Raji (cell line): ENCODE results near the gene CYSLTR1.

ENCODE experiments used
- POLR2A ChIP-seq: IDR thresholded peaks from 2 replicates; pipeline ENCODE4 v1.6.1; 2011; ENCODE audit warnings: low read depth, low read length, control low read depth; ENCODE audit not compliant: insufficient read depth

Gene CYSLTR1, protein sequence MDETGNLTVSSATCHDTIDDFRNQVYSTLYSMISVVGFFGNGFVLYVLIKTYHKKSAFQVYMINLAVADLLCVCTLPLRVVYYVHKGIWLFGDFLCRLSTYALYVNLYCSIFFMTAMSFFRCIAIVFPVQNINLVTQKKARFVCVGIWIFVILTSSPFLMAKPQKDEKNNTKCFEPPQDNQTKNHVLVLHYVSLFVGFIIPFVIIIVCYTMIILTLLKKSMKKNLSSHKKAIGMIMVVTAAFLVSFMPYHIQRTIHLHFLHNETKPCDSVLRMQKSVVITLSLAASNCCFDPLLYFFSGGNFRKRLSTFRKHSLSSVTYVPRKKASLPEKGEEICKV

DNA sequence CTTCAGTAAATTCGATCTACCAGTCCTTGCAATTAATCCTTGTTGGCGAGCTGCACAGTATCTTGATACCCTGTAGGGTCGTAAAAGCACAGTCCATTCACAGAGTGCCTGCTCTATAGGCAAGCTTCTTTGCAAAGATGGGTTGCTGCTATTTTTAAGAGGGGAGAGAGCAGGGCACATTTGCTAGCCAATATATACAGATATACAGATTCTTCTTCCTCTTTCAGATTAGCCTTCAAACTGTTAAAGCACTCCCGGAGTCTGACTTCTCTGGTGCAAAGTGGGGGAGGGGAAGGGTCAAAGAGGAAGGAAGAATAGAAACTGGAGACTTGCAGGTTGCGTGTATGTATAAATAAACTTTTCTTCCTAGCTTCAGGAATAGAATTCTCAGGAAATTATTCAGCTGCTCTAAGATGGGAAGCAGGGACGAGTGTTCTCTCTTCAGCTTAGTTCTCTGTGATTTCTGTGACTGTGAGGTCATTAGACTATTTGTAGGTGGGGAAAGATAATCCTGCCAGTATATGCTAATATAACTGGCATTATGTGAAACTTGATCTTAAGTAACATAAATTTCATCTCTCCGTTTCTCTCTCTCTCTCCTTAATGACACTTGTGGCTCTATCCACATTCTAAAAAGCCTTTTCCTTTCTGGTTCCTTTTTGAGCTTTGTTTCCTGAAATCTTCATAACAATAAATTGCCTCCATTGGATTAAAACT, at the start of gene CYSLTR1:
Gene CYSLTR1, minus strand, starts transcription at position 242 of the 717 bp plus-strand sequence. CDS start 53,865 bp downstream, outside the sequence.
- TF ChIP-seq POLR2A = no peak

DNA sequence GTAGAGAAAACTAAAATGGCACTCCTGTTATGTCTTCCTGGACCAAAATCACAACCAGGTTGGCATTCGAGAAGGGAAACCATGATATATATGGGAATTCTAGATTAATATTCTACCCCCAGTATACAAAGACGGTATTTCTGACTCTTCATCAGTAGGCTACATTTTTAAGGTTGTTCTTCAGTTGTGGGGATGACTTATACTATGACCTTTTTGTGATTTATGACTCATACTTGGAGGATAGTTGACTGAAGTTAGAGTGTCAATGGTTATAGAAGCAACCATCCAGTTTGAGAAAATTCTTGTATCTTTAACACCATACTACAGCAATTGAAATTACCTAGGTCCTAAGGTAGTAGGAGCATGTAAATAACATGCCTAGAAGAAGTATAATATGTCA, 49.8 kb upstream of the CYSLTR1 start:
- no peak for TF ChIP-seq POLR2A

DNA sequence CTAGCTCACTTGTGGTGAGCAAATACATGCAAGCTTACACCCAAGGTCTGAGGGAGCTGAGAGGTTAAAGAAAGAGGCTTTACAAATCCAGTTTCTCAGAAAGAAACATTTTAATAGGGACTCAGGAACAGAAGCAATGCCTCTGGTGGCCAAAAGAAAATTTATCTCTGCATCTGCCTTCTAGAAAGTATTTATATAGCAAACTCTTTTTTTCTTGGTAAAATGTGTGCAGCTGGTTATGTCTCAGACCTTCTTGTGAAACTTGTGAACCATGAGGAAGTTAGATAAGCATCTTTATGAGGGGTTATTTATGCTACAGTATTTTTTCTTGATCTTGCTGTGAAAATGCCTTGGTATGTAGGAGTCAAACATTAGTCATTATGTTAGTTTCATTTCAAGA, 48.5 kb upstream of the CYSLTR1 start:
- no peak for TF ChIP-seq POLR2A

DNA sequence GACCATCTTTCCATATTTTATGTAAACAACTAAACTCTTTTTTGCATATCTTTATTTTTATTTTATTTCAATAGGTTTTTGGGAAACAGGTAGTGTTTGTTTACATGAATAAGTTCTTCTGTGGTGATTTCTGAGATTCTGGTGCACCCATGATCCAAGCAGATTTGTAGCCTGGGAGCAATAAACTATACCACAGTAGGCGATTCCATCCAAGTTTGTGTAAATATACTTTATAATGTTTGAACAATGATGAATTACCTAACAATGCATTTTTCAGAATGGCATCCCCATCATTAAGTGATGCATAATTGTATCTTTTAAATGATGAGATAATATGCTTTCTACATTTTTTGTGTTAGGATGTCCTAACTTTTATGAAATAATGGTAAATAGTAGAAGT, 39.2 kb upstream of the CYSLTR1 start:
- TF ChIP-seq POLR2A = no peak

DNA sequence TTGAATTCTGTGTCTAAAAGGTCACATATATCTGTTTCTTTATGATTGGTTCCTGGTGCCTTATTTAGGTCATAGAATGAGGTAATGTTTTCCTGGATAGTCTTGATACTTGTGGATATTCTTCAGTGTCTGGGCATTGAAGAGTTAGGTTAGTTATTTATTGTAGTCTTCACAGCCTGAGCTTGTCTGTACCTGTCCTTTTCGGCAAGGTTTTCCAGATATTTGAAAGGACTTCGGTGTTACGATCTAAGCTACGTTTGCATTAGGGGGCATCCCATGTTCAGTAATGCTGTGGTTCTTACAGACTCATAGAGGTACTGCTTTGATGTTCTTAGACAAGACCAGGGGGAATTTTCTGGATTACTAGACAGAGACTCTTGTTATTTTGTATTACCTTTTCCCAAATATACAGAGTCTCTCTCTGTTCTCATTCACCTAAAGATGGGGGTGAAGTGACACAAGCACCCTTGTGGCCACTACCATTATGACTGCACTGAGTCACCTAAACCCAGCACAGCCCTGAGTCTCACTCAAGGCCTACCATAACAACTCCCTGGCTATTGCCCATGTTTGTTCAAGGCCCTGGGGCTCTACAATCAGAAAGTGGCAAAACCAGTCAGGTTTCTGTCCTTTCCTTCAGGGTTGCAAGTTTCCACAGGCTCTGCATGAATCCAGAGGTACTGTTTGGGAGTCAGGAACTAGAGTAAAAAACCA, 30.1 kb upstream of the CYSLTR1 start:
- TF ChIP-seq POLR2A = no peak

DNA sequence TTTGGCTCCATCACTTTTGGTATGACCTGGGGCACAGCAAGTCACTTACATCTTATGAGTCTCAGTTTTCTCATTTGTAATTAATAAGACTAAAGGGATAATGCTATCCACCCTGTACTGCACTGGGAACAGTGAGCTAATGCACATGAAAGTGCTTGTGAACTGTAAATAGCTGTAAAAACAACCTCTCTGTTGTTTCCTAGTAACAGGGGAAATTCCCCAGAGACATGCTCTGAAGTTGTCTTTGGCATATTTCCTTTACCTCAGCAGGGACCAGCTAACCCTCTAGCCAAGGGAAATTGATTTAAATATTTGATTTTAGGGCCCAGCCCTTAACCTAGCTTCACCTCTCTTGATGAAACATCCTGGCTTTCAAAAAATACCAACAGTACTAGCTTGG, 6.1 kb upstream of the CYSLTR1 start:
- TF ChIP-seq POLR2A = no peak

DNA sequence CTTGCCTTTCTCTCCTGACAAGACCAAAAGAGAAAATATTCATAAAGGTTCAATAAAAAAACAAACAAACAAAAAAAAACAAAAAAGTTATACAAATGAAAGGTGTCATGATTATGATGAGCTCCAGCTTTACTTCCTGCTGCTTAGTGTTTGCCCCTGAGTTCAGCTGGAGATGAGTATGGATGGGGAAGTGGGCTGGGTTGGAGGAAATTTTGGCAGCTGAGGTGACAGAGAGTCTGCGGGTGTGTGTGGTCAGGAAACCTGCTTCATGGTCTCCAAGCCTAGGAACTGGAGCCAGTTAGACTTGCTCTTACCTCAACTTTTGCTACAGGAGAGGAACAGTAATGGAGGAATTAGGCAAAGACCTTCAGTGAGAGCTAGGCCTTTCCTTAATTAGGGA, 4.3 kb upstream of the CYSLTR1 start:
- no peak for TF ChIP-seq POLR2A

DNA sequence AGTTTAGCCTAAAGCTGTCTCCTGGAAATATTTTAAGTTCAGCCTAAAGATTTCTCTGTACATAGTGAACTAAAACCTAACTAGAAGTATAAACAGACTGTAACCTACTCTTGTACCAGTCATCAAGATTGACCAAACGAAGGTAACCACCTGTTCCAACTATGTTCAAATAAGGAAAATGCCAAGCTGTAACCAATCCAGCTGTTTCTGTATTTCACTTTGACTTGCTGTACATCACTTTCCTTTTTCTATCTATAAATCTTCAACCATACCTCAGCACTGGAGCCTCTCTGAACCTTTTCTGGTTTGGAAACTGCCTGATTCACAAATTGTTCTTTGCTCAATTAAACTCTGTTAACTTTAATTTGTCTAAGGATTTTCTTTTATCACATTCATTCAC, 3.1 kb upstream of the CYSLTR1 start:
- no peak for TF ChIP-seq POLR2A

DNA sequence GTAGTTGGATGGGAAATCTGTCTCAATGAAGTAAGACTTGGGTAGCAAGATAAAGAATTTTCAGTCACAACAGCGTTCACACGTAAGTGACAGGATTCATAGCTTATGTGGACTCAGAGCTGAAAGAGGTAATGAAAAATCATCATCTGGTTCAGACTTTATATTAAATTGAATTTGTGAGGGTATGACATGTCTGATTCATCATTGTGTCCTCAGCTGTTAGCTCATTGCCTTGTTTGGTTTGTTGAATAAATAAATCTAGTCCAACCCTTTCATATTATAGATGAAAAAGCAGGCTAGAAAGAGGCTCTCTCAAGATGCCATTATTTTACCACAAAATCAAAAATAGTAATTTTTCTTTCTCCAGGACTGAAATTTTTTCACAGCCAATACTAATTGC, 2.7 kb upstream of the CYSLTR1 start:
- TF ChIP-seq POLR2A = no peak

DNA sequence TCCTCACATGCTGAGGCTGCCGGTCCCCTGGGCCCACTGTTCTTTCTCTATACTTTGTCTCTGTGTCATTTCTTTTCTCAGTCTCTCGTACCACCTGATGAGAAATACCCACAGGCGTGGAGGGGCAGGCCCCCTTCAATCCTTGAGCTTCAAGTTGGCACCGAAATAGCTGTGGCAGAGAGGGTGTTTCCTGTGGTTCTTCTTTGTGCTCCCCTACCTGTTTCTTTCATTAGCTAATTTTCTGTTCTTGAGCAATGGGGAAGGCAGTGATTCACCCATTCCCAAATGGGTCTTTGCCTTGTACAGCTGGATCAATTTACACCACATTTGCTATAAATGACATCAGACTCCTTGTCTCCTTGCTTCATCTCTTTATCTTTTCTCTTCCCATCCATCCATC, 2.1 kb upstream of the CYSLTR1 start:
- no peak for TF ChIP-seq POLR2A

DNA sequence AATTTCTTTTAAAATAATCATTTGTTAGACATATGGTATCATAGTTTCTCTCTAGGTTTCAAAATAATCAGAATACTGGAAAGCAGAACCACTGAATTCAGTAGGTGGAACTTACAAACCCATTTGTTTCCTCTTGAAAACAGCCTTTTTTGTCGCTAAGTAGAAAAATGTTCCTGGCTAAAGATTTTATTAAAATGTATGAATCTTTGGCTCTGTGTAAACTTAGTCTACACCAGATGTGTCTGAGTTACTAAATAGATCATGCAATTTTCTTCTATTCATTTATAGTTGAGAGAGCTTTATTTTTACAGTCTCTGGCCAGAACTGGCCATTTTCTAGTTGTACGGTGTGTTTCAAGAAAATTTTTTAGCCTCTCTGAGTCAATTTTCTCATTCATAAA, 1.0 kb downstream of the CYSLTR1 start:
- no peak for TF ChIP-seq POLR2A

DNA sequence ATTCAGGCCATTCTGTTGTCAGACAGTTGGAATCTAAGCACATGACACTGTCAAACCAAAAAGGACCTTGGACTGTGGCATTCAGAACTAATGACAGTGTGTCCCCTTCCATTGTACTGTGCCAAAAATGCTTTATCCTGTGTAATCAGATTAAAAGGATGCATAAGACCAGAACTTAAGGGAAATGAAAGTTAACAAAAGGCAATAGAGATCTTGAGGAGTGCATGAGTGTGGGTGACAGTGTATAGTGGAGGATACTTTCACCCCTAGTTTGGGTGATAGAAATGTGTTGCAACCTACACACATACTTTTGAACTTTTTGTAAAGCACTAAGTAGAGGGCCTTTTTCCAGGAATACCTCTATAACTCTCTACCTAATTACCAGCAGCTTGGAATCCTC, 4.5 kb downstream of the CYSLTR1 start:
- TF ChIP-seq POLR2A = no peak

DNA sequence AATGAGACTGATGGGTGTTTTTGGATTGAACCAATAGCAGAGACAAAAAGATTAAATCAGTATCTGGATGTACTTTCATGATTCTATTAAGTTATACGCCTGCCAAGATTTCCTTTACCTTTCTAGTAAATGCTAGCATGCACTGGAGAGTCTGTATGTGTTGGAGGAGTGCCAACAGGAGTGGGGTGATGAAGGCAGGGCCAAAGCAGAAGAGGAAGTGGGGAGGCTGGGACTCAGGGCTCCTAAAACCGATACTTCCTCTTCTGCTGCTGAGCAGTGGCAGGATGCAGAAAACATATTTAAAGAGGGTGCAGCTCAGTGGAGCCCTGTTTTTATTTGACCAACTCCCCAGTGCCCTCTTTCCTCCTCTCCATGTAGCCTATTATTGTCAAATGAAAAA, 5.6 kb downstream of the CYSLTR1 start:
- TF ChIP-seq POLR2A = no peak

DNA sequence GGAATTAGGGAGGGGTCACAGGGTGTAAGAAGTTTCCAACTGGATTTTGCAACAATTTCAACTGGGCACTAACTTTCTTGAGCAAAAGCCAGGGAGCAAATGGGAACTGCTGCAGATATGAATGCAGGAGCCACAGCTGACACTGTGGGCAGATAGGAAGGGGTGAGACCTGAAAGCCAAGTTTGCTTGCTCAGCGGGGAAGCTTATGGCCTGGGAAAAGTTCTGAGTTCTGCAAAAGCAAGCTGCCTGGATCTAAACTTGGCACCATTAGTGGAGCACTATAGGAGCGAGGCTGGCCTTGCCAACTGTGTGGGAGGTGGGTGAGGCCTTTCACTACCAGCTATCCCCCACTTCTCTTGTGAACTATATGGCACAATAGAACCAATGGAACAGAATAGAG, 11.1 kb downstream of the CYSLTR1 start:
- no peak for TF ChIP-seq POLR2A

DNA sequence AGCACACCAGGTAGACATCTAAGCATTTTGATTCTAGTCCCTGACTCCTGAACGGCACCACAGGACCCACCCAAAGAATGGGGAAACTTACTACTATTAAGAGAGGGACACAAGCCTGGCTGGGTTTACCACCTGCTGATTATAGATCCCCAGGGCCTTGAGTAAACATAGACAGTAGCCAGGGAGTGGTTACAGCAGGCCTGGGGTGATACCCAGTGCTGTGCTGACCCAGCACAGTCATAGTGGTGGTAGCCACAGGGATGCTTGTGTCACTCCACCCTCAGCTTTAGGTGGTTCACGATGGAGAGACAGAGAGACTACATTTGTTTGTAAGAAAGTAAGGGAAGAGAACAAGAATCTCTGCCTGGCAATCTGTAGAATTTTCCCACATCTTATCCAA, 11.7 kb downstream of the CYSLTR1 start:
- TF ChIP-seq POLR2A = no peak

DNA sequence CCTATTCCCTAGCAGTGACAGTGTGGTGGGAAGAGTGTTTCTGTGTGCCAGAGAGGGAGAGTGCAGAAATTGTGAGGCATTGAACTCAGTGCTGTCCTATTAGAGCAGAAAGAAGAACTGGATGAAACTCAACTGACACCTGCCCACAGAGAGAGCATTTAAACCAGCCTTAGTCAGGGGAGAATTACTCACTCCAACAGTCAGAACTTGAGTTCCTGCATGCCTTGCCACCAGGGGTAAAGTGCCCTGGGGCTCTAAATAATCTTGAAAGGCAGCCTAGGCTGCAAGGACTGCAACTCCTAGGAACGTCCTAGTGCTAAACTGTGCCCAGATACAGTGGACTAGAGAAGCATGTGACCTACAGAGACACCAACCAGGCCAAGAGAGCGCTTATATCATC, 12.8 kb downstream of the CYSLTR1 start:
- no peak for TF ChIP-seq POLR2A

DNA sequence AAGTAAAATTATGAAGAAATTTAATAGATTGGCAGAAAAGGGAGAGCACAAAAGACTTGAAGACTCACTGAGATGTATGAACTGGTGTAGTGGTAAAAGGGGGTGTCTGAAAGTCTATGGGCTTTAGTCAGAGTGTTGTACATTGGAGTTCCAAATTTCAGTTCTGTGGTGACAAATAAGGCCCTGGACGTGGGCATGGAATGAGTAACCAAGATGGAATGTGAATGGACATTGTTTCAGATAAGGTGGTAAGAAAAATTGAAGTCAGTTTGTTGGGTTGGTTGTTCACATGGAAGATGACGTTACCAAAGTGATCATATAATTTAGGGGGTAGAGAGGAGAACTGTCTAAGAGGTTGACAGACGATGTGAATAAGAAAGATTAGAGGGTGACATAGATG, 13.9 kb downstream of the CYSLTR1 start:
- no peak for TF ChIP-seq POLR2A

DNA sequence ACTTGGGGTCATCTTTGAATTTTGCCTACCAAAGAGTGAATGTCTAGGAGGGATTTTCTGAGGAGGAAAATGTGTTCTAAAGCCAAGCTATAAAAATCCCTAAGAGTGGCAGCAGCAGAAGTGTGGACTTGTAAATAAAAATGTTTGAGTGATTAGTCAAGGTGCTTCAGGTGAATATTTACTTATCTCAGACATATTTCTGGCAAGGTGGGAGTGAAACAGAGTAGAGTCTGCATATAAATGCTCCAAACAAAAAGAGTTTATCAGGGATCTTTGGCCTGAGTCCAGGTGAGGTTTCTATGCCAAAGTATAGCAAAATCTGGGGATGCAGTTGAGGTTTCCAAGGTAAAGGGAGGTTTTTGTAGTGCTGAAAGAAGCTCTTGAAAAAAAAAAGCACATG, 19.7 kb downstream of the CYSLTR1 start:
- TF ChIP-seq POLR2A = no peak
